ENCODE results near the gene MAP3K19.
"Not testable (repeated sequence)": the region's sequence is repeated elsewhere in the genome, so short reads cannot be mapped to it uniquely, and the experiment has no call there.

The MAP3K19 gene

GRCh38 chr2:134977104-134977503 is 70.1 kb downstream of the MAP3K19 start:
- DNase-seq, result not testable (repeated sequence)

DNA sequence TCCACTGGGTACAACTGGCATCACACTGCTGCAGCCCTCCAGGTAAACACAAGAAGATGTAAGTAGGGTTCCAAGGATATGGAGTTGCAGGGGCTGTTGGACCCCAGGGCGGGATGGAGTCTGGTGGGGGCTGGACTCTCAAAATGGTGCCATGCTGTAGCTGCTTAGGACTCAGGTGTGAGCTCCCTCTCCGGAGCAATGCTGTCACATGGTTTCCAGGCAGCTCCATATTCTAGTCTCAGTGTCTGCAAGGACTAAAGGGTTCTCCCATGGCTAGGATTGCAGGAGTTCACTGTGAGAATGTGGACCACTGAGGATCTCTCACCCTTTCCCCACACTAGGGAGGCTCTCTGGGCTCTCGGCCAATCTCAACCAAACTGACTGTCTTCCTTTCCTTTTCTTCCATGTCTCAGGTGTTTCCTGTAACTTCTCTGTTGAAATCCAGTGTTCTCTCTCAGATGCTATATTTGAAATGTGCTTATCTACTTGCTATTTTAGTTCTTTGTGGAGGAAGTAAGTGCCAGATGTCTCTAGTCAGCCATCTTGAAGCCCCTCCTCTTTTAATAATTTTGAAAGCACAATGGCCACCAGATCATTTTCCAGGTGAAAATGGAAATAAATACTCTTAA is 71.1 kb downstream of the MAP3K19 start:
- DNase-seq, result no peak

DNA sequence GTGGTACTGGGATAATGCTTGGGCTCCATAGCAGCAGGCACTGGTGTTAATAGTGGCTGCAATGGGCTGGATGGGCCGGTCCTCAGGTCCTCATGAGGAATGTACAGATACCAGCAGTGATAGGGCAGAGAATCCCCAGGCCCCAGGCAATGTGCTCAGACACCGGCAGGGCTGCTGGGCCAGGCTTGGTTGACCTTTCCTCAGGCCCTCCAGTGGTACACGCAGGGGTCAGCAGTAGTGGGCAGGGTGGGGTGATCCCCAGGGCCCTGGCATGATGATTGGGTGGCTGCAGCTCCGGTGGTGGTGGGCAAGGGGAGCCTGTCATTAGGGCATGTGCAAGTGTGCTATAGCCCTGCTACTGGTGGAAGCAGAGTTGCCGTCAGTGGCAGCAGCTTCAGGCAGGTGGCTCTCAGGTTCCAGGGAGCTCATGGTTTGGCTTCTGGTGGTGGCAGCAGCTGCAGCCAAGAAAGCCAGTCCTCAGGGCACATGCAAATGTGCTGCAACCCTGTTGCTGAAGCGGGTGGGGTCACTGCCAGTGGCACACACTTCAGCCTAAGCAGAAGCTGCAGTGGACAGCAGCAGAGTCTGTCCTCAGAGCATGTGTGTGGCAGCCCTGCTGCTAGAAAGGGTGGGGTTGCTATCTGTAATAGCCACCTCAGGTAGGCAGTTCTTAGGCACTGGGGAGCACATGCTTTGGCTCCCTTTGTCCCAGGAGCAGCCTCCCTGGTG is 71.8 kb downstream of the MAP3K19 start:
- DNase-seq, result no peak

DNA sequence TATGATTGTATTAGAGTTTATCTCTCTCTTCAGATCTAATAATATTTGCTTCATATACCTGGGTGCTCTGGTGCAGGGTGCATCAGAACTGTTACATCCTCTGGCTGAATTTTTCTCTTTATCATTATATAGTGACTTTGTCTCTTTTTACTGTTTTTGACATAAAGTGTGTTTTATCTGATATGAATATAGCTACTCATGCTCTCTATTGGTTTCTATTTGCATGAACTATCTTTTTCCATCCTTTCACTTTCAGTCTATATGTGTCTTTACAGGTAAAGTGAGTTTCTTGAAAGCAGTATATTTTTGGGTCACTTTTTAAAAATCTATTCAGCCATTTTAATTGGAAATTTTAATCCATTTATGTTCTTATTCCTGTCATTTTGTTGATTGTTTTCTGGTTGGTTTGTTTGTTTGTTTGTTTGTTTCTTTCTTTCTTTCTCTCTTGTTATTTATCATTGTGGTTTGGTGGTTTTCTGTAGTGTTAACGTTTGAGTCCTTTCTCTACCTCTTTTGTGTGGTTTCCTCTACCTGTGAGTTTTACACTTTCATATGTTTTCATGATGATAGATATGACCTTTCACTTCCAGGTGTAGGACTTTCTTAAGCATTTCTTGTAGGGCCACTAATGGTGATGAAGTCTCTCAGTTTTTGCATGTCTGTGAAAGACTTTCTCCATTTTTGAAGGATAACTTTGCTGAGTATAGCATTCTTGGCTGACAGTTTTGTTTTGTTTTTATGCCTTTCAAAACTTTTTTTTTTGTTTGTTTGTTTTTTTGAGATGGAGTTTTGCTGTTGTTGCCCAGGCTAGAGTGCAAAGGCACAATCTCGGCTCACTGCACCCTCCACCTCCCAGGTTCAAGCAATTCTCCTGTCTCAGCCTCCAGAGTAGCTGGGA is 73.8 kb downstream of the MAP3K19 start:
- no peak for DNase-seq

GRCh38 chr2:134967166-134967565 is 80.1 kb downstream of the MAP3K19 start:
- DNase-seq, result not testable (repeated sequence)

GRCh38 chr2:134957477-134957876 is 89.8 kb downstream of the MAP3K19 start:
- DNase-seq, result no peak

DNA sequence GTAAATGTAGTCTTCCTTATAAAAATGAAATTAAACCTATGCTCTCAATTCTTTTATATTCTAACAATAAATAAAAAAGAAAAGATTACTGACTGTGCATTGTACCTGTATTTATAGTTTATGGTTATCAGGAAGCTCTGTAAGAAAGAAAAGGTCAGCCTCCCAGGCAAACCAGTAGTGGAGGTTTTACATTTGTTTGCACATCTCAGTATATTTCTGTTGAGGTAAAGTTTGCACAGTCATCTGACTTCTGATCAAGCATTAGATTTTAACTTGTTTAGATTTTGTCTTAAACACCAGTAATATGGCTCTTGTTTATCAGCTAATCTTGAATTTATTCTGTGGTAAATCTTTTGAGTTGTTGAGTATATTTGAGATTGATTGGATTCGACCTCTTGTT is 91.5 kb downstream of the MAP3K19 start:
- no peak for DNase-seq

- DNase-seq, result no peak
These were observed 93.2 kb downstream of the MAP3K19 start for GRCh38 chr2:134954065-134954464.

DNA sequence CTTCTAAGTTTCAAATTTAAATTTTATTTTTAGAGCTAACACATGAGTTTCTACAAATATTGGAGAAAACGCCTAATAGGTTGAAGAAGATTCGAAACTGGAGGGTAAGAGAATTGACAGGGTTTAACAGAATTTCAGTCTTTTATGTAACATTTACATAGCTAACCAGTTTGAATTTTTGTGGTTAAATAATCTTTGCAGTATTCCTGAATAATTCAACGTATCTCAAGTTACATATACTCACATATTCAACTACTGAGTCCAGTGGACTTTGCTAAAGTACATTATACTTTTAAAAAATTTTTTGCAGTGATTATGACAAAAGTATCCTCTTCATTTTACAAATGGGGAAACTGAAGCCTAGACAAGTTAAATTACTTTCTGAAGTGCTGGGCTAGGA is 94.6 kb downstream of the MAP3K19 start:
- DNase-seq, result no peak

- no peak for DNase-seq
These were observed 96.4 kb downstream of the MAP3K19 start for GRCh38 chr2:134950886-134951285.

GRCh38 chr2:134949981-134950708 is 97.1 kb downstream of the MAP3K19 start:
- no peak for DNase-seq

DNA sequence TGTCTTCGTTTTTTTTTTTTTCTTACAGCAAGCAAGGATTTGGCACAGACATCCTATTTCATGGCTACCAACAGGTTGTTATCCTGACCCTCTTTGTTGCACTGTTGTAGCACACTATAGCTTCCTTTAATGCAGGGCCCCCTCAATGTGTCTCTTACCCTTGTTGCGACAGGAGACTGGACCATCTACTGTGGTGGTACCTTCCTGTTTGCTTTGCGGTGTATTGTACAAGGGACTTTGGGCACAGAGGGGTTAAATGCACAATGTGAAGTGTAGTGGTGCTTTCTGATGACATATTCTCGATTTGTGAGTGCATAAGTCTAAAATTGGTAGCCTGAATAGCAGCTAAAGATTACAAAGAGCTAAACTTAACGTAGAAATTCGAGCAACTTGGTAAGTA is 101.2 kb downstream of the MAP3K19 start:
- no peak for DNase-seq

DNA sequence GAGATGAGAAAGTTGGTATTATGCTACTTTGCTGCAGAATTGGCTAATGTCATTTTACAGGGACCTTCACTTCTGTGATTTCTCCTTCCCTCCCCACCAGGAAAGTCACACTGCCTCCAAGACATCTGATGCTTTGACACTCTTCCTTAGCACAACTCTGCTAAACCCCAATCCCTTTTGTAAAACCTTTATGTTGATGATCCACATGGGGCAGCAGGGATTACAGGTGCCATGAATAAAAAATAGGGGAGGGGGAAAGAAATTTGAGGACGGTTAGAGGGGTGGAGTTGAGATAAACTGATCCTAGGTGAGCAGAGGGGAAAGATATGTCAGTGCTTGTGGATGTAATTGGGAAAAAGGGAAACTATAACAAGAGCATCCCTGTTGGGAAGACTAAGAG is 102.3 kb downstream of the MAP3K19 start:
- no peak for DNase-seq

DNA sequence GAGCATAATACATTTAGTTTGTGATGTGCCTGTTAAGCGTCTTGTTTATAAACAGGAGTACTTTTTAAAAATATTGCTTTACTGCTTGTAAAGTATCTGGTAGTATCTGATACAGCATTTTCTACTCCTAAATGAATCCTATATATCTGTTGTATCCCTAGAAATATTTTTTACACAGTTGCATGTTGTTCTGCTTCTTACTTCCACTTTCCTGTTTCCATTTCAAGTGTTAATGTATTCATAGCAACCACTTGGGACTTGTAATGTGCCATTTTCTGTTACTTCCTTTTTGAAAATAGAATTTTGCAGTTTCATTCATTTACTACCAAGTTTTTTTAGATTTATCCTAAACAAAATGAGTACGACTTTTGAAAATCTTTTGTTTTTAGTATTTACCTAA is 103.7 kb downstream of the MAP3K19 start:
- DNase-seq, result no peak

GRCh38 chr2:134936691-134937090 is 110.6 kb downstream of the MAP3K19 start:
- no peak for DNase-seq

- DNase-seq, result no peak
These were observed 112.6 kb downstream of the MAP3K19 start for GRCh38 chr2:134934641-134935040.

DNA sequence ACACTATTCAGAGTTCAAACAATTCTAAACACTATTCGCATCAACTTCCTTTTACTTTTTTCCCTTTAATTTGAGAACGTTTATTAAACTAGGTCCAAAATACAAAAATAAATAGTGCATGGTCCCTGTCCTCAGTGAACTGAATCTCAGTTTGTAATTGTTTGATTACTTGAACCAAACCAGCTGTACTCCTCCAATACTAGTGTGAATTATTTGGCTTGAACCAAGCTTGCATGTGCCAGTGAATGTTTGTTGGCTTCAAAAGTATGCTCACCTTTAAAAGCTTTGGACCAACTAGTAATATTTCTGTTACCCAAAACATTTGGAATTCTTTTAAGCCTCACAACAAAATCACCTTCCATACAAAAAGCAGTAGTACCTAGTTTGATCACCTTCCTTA is 113.1 kb downstream of the MAP3K19 start:
- no peak for DNase-seq

DNA sequence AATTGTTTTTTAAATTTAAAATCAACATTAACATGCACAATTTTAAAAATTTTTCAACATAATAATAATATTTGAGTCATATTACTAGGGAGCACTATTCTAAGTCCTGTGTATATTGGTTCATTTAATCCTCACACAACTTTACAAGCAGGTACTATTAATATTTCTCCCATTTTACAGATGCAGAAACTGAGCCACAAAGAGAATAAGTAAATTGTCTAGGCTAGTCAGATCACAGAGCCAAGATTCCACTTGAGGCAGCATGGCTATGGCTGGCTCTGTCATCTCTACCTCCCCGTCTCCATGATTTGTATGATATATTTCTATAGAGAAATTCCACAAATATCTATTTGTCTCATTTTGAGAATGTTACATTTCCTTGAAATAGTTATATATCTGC is 113.5 kb downstream of the MAP3K19 start:
- DNase-seq, result no peak

GRCh38 chr2:134932864-134933526 is 114.3 kb downstream of the MAP3K19 start:
- DNase-seq, result no peak

- no peak for DNase-seq
These were observed 120.1 kb downstream of the MAP3K19 start for GRCh38 chr2:134927195-134927594.

DNA sequence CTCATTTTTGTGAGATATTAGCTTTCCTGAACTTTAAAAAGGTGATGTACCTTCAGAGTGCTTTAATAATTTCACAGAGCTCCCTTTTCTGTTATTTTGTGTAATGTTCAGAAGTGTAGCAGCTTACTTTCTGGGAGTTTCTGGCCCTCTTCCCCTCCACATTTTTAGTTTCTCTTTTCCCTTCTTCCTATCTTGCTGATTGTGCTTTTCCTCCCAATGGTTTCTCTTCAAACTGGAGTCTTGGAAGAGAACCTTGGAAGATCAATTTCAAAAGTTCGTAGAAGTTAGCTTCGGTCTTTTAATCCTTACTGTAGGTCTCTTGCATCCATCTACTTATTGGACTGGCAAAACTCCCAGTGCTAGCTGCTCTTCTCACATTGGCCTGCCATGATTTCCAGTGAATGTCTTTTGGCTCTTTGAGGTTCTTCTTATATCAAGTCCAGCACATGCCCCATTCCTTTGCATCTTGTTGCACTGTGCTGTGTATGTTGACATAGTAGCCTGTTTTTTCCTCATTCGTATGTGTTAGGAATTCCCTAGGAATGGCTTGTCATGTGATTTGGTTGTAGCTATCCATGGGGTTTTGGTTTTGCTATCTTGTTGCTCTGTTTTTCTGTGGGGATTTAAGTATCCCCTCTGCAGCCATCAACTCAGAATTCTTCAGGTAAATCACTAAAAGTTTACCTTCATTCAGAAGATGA is 120.9 kb downstream of the MAP3K19 start:
- no peak for DNase-seq

GRCh38 chr2:134924912-134925311 is 122.3 kb downstream of the MAP3K19 start:
- no peak for DNase-seq

Measured in NCI-H446 (cell line).